GM12873 (cell line): ENCODE measurements around the gene NHLH1.

Source experiments
- TF ChIP-seq, protein P1 (sequence below): IDR thresholded peaks from 2 replicates; pipeline ENCODE4 v1.5.1; 2012; ENCODE audit warnings: low read depth, mild to moderate bottlenecking, moderate library complexity, low read length, control low read depth; ENCODE audit not compliant: insufficient read depth; ENCODE audit errors: missing control alignments

Gene NHLH1

DNA sequence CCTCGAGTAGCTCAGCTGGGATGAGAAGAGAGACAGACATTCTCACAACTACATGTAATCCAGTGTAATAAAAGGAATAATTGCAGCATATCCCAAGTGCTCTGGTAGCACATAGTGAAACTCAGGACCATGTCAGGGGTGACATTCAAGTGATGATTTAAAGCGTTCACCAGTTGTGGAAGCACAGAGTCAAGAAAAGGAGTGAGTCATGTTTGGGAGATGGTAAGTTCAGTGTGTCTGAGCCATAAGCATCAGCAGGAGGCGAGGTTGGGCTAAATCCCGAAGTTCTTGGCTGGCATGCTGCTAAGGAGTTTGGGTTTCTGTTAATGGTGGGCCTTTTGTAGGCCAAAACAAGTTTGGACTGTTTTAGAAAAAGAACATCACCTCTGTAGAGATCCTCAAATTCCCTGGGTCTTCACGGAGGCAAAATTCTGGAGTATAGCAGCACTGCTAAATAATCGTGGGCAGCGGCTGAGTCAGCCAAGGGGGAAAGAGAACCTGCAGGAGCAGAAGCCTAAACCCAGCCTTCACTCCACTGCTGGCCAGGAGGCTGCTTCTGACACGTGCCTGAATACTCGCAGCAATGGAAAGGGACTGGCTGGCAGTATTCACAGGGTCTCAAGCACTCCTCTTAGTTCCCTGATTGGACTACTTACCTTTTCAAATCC is 7.2 kb upstream of the NHLH1 start:
- TF ChIP-seq, protein P1, sequence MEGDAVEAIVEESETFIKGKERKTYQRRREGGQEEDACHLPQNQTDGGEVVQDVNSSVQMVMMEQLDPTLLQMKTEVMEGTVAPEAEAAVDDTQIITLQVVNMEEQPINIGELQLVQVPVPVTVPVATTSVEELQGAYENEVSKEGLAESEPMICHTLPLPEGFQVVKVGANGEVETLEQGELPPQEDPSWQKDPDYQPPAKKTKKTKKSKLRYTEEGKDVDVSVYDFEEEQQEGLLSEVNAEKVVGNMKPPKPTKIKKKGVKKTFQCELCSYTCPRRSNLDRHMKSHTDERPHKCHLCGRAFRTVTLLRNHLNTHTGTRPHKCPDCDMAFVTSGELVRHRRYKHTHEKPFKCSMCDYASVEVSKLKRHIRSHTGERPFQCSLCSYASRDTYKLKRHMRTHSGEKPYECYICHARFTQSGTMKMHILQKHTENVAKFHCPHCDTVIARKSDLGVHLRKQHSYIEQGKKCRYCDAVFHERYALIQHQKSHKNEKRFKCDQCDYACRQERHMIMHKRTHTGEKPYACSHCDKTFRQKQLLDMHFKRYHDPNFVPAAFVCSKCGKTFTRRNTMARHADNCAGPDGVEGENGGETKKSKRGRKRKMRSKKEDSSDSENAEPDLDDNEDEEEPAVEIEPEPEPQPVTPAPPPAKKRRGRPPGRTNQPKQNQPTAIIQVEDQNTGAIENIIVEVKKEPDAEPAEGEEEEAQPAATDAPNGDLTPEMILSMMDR = no peak

DNA sequence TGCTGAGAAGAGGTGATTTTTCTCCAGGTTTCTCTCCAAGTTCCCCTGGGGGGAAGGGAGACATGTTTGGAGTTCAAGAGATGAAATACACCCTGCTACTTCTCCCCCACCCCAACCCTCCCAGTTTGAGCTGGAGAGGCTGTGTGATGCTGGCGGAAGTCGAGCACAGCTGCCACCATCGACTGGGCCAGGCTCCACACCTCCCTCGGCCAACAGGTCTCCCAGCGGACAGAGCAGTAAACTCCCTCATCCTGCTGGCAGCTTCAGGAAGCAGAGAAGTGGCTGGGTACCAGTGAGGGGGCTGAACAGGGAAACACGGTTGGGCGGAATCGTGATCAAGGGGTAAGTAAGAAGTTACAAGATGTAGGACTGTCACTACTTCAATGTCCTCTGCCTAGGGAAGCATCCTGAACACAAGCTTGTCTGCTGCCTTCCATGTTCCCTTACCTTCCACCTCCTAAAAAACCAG is 6.6 kb upstream of the NHLH1 start:
- TF ChIP-seq, protein P1 = no peak

DNA sequence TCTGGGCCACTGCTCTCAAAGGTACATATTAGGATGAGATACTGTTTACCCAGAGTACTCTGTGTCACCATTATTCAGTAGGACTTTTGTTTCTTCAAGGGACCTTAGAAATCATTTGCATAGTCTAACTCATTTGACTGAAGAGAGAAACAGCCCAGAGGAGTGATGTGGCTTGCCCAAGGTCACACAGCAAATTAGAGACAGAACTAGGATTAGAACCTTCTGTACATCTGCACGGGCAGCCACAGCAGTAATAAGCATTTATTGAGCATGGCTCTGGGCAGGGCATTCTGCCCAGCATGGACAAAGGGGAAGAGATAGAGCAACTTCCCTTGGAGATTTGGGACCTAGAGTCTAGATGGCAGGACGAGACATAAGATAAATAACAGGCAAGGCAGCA is 5.7 kb upstream of the NHLH1 start:
- TF ChIP-seq, protein P1 = no peak

DNA sequence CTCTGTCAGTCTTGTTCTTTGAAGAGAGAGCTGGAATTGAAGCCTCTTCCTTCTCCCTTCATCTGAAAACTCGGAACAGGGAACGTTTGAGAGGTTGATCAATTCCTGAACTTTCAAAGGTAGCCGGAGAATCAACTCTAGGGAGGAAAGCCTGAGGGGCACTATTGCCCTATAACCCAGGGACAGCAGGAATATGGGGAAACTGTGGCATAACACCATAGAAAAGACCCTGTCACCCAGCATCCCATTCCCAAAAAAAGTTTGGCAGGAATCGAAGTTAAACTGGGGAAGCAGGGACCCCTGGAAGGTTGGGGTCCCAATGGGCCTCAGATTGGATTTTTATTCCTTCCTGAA is 5.1 kb upstream of the NHLH1 start:
- TF ChIP-seq, protein P1 = no peak

DNA sequence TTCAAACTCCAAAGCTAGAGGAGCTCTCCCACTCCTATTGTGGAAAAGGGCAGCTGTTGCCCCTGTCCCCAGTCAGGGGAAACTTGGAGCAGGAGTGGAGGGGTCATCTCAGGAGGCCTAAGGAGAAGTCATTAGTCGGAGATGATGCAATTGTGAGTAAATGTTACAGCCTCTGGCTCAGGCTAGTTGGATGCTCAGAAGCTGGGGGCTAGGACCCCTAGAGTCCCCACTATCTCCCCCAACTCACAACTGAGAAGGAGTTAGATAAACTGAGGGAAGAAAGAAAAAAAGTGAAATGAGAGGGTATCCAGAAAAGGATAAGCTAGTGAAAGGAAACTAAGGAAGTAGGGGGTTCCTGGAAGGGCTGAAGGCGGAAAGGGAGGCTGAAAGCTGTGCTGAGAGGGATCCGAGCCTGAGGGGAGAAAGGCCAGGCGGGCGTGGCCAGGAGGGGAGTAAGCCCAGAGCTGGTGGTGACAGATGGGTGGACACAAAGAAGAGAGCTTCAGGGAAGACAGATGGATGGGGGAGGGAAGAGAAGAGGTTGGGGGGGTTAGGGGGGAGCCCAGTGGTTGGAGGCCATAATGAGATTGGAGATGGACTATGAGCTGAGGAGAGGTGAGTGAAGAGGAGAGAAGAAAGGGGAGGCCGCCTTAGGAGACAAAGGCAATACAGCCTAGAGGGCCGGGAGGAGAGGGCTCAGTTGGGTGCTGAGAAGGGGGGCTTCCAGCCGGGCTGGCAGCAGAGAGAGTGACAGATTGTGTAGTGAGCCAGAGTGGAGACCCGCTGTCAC is 4.5 kb upstream of the NHLH1 start:
- TF ChIP-seq, protein P1 = no peak

DNA sequence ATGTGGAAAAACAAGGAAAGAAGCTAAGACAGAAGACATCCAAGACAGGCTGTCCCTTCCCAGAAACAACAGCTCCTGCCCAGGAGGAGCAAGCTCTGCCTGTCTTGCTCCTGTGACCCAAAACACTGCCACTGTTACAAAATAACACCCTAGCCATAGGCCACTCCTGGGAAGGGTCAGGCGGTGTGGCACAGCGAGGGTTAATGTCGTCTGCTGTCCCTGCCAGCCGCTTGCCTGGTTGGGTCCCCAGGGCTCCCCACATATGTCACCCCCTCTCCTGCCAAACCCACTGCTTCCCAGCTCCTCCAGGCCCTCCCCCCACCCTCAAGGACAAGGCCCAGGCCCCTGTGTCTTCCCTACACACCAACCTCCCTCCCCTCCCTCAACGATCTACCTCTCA is 3.9 kb upstream of the NHLH1 start:
- TF ChIP-seq, protein P1 = no peak

DNA sequence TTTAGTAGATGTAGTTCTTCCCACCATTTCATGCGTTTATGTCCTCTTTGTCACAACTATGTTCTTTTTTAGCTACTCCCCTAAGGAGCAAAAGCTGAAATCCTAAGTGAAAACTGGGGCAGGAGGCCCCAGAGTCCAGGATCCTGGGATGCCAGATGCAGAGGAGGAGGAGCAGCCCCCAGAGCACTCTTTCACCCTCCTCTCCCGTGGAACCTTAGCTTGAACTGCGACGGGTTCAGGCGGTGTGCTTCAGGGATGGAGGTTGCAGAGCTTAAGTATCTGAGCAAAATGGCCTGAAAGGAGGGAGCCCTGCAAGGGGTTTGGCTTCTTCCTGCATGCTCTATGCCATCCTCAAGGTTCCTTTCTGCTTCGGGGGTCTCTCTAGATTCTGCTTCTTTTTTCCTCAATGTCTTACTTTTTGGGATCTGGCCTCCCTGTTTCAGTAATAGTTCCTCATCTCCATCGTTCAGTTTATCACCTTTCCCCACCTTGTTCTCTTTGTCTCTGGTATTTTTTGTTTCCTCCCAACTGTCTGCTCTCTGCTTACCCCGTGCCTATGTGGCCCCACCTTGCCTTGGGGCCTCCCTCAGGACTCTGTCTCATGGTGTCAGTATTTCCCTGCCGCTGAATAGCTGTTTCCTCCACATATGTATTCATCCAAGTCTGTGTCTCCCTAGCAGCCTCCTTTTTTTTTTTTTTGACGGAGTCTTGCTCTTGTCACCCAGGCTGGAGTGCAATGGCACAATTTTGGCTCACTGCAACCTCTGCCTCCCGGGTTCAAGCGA is 2.7 kb upstream of the NHLH1 start:
- TF ChIP-seq, protein P1 = no peak
